ENCODE measurements around the gene SPIB. TPM values are rescaled to one million over a fixed set of nuclear protein-coding genes. Genes with fewer than 3 reads are reported as not detected.

SPIB gene
- total and polyA plus RNA-seq, 5 donors = 0.02 to 0.29 (median 0.14) TPM; not detected in 2

DNA sequence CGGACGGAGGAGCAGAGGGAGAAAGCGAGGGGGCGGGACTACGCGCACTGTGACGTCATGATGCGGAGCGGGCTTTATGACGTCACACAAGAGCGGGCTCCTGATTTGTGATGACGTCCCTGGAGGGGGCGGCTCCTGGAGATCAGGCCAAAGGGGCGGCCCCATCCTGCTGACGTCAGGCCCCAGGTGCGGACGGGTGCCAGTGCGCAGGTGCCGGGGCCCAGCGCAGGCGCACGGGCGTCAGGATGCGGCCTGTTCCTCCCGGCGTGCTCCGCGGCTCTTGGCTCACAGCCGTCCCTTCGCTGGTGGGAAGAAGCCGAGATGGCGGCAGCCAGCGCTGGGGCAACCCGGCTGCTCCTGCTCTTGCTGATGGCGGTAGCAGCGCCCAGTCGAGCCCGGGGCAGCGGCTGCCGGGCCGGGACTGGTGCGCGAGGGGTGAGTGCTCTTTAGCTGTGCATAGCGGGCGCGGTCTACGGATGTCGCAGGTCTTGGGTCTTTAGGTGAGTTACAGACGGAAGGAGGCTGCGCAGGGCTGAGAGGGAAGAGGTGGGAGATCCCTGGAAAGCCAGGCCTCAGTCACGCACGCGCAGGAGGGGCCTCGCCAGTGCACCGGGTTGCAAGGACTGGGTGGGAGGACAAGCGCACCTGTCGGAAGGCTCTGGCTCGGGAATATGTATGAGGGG lies 57.6 kb downstream of the SPIB start, which contains the start of the genes EMC10 and GARIN5A:
TSS of gene EMC10 (plus strand) at position 284 of the 683 bp plus-strand sequence. CDS start at position 322, 38 bp downstream.
TSS of gene GARIN5A (minus strand) at position 625 of the 683 bp plus-strand sequence. CDS start at position 165, 460 bp downstream.
- 2% methylated on average over 58 of the region's 58 CpGs for WGBS
- Histone ChIP-seq H3K27me3 (ENCODE audit: control insufficient read depth, insufficient read depth) (no peaks in the 10 kb centered on the region), H3K27ac (ENCODE audit: low read length) (peak within 1 kb of the TSS; percentile 48), H3K4me1 (ENCODE audit: control insufficient read depth, insufficient read depth, low read length) (peaks cover 4% of the 10 kb centered on the region), H3K9me3 (ENCODE audit: control insufficient read depth, low read length) (no peaks in the 10 kb centered on the region), H3K4me3 (ENCODE audit: low read length) (peak within 1 kb of the TSS; percentile 78)
- ATAC-seq = peak; percentile 94 to 95
- DNase-seq = peak; percentile 94 to 96 (median 96)
- intact Hi-C loops (cut with DNase I) = no loop called here

DNA sequence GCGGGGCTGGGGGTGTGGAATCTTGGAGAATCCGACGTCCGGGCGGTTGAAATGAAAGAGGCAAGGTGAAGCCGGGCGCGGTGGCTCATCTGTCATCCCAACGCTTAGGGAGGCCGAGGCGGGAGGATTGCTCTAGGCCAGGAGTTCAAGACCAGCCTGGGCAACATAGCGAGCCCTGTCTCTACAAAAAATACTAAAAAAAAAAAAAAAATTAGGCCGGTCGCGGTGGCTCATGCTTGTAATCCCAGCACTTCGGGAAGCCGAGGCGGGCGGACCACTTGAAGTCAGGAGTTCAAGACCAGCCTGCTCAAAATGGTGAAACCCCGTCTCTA lies 58.1 kb downstream of the SPIB start:
- H3K9me3 ChIP-seq (ENCODE audit: control insufficient read depth, low read length) = no peaks in the 10 kb centered on the region

DNA sequence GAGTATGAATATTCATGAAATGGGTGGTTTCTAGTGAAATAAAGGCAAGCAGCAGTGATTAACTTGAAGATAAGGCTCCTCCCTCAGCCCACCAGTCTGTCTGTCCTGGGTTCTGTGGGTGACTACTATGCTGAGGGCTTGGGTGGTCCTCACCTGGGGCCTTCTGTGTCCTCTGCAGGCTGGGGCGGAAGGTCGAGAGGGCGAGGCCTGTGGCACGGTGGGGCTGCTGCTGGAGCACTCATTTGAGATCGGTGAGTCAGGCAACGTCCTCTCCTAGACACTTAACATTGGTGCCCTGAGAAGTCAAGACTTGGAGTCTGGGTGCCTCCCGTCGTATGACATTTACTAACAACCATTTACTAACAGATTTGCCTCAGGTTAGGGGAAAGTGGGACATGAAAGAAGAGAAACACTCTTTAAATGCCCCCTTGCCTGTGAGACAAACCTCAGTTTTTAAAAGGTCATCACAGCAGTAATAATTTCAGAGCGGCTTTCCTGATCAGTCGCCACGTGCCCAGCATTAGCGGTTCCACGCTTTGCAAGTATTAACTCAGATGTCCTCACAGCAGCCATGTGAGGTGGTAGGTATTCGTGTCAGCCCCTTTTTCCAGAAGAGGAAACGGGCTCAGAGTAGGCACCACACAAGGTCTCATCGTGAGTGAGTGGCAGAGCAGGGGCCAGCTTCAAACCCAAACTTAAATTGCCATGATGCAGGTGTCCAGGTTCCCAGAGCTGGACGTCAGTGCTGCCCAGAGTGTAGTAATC lies 59.2 kb downstream of the SPIB start:
- intact Hi-C loops (cut with DNase I) = no loop called here
- DNase-seq (peak in 1 of 3 donors; percentile 39), ATAC-seq (no peak)
- WGBS = 93% methylated on average over 17 of the region's 17 CpGs
- Histone ChIP-seq H3K27me3 (ENCODE audit: control insufficient read depth, insufficient read depth) (no peaks in the 10 kb centered on the region), H3K4me1 (ENCODE audit: control insufficient read depth, insufficient read depth, low read length) (peaks cover 4% of the 10 kb centered on the region), H3K4me3 (ENCODE audit: low read length) (no peak overlapping the region), H3K27ac (ENCODE audit: low read length) (no peak overlapping the region), H3K9me3 (ENCODE audit: control insufficient read depth, low read length) (no peaks in the 10 kb centered on the region)

More for the DNA sequence above, 58.1 kb downstream of the SPIB start:
- Histone ChIP-seq H3K27me3 (ENCODE audit: control insufficient read depth, insufficient read depth) (no peaks in the 10 kb centered on the region), H3K4me3 (ENCODE audit: low read length) (peak overlapping the region; percentile 78), H3K4me1 (ENCODE audit: control insufficient read depth, insufficient read depth, low read length) (peaks cover 4% of the 10 kb centered on the region), H3K27ac (ENCODE audit: low read length) (no peak overlapping the region)
- no peak for ATAC-seq
- 20% methylated on average over 20 of the region's 20 CpGs for WGBS
- intact Hi-C loops (cut with DNase I) = no loop called here
- DNase-seq = no peak

DNA sequence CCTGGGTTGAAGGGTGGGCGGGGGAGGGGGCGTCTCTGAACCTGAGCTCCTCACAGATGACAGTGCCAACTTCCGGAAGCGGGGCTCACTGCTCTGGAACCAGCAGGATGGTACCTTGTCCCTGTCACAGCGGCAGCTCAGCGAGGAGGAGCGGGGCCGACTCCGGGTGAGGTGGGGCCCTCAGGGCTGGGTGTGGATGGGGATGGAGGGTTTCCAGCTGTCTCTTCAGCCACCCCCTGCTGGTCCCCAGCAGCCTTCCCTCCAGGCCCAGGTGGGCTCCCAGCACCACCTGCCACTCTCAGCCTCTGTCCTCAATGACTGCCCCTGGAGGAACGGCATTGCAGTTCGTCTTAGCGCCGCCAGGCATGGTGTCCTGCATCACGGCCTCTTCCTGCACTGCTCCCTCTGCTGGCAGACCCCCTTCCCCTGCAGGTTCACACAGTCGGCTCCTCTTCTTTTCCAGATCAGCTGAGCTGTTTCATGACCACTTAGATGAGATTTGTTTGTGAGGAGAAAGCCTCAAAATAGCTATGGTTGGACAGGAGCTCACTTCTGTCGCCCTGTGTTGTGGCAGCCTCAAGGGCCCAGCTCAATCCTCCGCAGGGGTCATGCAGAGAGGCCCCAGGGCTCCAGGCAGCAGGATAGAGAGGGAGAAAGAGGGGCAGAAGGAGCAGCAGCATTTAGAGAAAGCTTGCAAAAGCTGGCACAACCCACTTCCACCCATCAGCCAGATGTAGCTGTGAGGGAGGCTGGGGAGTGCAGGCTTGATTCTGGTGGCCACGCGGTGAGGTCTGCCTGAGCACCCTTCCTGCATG lies 60.4 kb downstream of the SPIB start:
- Histone ChIP-seq H3K9me3 (ENCODE audit: control insufficient read depth, low read length) (no peaks in the 10 kb centered on the region), H3K27me3 (ENCODE audit: control insufficient read depth, insufficient read depth) (no peaks in the 10 kb centered on the region), H3K4me3 (ENCODE audit: low read length) (no peak overlapping the region), H3K27ac (ENCODE audit: low read length) (no peak overlapping the region), H3K4me1 (ENCODE audit: control insufficient read depth, insufficient read depth, low read length) (peaks cover 4% of the 10 kb centered on the region)
- no peak for ATAC-seq
- intact Hi-C loops (cut with DNase I) = no loop called here
- DNase-seq = peak in 2 of 3 donors; percentile 59 to 74
- 73% methylated on average over 19 of the region's 19 CpGs for WGBS

DNA sequence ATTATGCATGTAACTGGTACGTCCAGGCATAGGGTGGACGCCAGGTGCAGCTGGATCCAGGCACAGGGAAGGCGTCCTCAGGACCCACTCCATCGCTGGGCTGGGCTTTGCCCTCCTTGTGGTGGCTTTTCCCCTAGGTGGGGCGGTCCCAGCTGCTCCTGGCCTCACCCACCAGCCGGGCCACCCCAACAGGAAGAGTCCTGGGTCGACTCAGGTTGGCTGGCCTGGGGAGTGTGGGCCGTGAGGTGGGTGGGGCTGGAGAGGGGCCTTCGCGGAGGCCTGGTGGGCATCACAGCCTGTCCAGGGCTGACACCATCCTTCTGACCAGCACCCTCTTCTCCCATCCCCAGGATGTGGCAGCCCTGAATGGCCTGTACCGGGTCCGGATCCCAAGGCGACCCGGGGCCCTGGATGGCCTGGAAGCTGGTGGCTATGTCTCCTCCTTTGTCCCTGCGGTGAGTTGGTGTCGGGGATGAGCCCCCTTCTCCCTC lies 61.1 kb downstream of the SPIB start:
- H3K27ac ChIP-seq (ENCODE audit: low read length) = no peak overlapping the region
- ATAC-seq (no peak), DNase-seq (peak in 2 of 3 donors; percentile 42 to 54)
- intact Hi-C loops (cut with DNase I) = no loop called here
- H3K4me3 ChIP-seq (ENCODE audit: low read length) = no peak overlapping the region
- 95% methylated on average over 16 of the region's 16 CpGs for WGBS
- H3K27me3 ChIP-seq (ENCODE audit: control insufficient read depth, insufficient read depth) = no peaks in the 10 kb centered on the region
- no peaks in the 10 kb centered on the region for H3K9me3 ChIP-seq (ENCODE audit: control insufficient read depth, low read length)
- peaks cover 4% of the 10 kb centered on the region for H3K4me1 ChIP-seq (ENCODE audit: control insufficient read depth, insufficient read depth, low read length)

DNA sequence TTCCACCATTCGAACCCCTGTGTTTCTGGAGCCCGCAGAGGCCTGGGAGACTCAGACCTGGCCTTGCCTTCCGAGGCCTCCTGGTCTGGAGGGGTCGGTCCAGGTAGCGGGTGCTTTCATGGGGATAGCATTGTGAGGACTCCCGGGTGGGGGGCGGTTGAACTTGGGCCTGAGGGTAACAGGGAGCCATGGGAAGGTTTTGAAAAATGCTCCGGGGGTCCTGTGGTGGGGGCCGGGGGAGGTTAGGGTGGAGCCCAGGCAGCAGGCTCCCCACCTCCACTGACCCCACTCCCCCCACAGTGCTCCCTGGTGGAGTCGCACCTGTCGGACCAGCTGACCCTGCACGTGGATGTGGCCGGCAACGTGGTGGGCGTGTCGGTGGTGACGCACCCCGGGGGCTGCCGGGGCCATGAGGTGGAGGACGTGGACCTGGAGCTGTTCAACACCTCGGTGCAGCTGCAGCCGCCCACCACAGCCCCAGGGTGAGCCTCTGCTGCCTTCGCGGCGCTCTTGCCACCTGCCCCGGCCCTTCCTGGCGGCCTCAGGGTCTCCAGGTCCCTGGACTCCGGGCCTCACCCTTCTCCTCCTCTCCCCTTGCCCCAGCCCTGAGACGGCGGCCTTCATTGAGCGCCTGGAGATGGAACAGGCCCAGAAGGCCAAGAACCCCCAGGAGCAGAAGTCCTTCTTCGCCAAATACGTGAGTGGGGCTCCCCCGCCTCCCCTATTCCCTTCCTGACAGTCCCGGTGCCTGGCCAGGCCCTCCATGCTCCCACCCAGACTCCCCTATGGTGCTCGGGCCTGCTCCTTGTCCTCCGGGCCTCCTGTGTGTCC lies 61.8 kb downstream of the SPIB start:
- ATAC-seq = no peak
- WGBS = 88% methylated on average over 37 of the region's 37 CpGs
- peak in 1 of 3 donors; percentile 64 for DNase-seq

More for the DNA sequence above, 61.8 kb downstream of the SPIB start:
- Histone ChIP-seq H3K4me3 (ENCODE audit: low read length) (no peak overlapping the region), H3K27ac (ENCODE audit: low read length) (no peak overlapping the region), H3K9me3 (ENCODE audit: control insufficient read depth, low read length) (no peaks in the 10 kb centered on the region), H3K4me1 (ENCODE audit: control insufficient read depth, insufficient read depth, low read length) (peaks cover 4% of the 10 kb centered on the region), H3K27me3 (ENCODE audit: control insufficient read depth, insufficient read depth) (no peaks in the 10 kb centered on the region)
- intact Hi-C loops (cut with DNase I) = no loop called here

Other genes with a start within 250 kb of the SPIB start
- 10 to 100 TPM; 69.9 to 92.9 (median 76.5) TPM for gene MYH14, start 215.3 kb upstream of the SPIB start, total RNA-seq
- gene MYH14, start 215.3 kb upstream of the SPIB start, polyA plus RNA-seq = 73.6 TPM
- 1 to 10 TPM; 3.0 to 6.1 (median 4.9) TPM for gene KCNC3, start 89.6 kb upstream of the SPIB start, total RNA-seq
- 3.3 TPM for gene KCNC3, start 89.6 kb upstream of the SPIB start, polyA plus RNA-seq
- gene NAPSA, start 53.3 kb upstream of the SPIB start, total RNA-seq = under 1 TPM in 3 of 4 donors, not detected in 1; 0.43 to 0.84 (median 0.56) TPM
- gene NAPSA, start 53.3 kb upstream of the SPIB start, polyA plus RNA-seq = 0.72 TPM
- 10 to 100 TPM; 68.3 to 74.5 (median 70.2) TPM for gene NR1H2, start 42.5 kb upstream of the SPIB start, total RNA-seq
- 80.9 TPM for gene NR1H2, start 42.5 kb upstream of the SPIB start, polyA plus RNA-seq
- gene POLD1, start 34.6 kb upstream of the SPIB start, total RNA-seq = 10 to 100 TPM in 3 of 4 donors, 1 to 10 TPM in 1; 9.0 to 12.5 (median 11.6) TPM
- 8.7 TPM for gene POLD1, start 34.6 kb upstream of the SPIB start, polyA plus RNA-seq
- not detected for gene MYBPC2, start 14.0 kb downstream of the SPIB start, total RNA-seq
- not detected for gene MYBPC2, start 14.0 kb downstream of the SPIB start, polyA plus RNA-seq
- 100 to 1,000 TPM in 3 of 4 donors, 10 to 100 TPM in 1; 98.5 to 118 (median 104) TPM for gene EMC10, start 57.6 kb downstream of the SPIB start, total RNA-seq
- 134 TPM for gene EMC10, start 57.6 kb downstream of the SPIB start, polyA plus RNA-seq
- 1 to 10 TPM in 3 of 4 donors, under 1 TPM in 1; 0.86 to 2.3 (median 1.9) TPM for gene GARIN5A, start 57.9 kb downstream of the SPIB start, total RNA-seq
- gene GARIN5A, start 57.9 kb downstream of the SPIB start, polyA plus RNA-seq = 3.0 TPM
- 10 to 100 TPM; 24.2 to 40.5 (median 39.5) TPM for gene JOSD2, start 92.3 kb downstream of the SPIB start, total RNA-seq
- gene JOSD2, start 92.3 kb downstream of the SPIB start, polyA plus RNA-seq = 55.2 TPM
- not detected for gene ASPDH, start 95.0 kb downstream of the SPIB start, total RNA-seq
- gene ASPDH, start 95.0 kb downstream of the SPIB start, polyA plus RNA-seq = not detected
- 1 to 10 TPM; 1.2 to 3.2 (median 2.0) TPM for gene LRRC4B, start 149.5 kb downstream of the SPIB start, total RNA-seq
- gene LRRC4B, start 149.5 kb downstream of the SPIB start, polyA plus RNA-seq = 1.6 TPM
- gene SYT3, start 220.9 kb downstream of the SPIB start, total RNA-seq = 1 to 10 TPM in 1 of 4 donors, under 1 TPM in 3; 0.43 to 1.0 (median 0.67) TPM
- gene SYT3, start 220.9 kb downstream of the SPIB start, polyA plus RNA-seq = 0.25 TPM
- 1 to 10 TPM in 2 of 4 donors, not detected in 2; 1.5 TPM for gene C19orf81, start 230.5 kb downstream of the SPIB start, total RNA-seq
- 0.52 TPM for gene C19orf81, start 230.5 kb downstream of the SPIB start, polyA plus RNA-seq

All from right cardiac atrium (tissue), 5 donors.